Activated effector memory CD4-positive, alpha-beta T cell treated with anti-CD3 and anti-CD28 coated beads, Interleukin-2, amount 50 U/mL, for 16 hours (primary cell): Measurements from ENCODE around the gene PLD4.
"Not testable (repeated sequence)": the region's sequence is repeated elsewhere in the genome, so short reads cannot be mapped to it uniquely, and the experiment has no call there.

Experiments
- DNase-seq: peaks from one replicate; pipeline ENCODE4 v3.0.0-alpha.2; 2020

The PLD4 gene, protein sequence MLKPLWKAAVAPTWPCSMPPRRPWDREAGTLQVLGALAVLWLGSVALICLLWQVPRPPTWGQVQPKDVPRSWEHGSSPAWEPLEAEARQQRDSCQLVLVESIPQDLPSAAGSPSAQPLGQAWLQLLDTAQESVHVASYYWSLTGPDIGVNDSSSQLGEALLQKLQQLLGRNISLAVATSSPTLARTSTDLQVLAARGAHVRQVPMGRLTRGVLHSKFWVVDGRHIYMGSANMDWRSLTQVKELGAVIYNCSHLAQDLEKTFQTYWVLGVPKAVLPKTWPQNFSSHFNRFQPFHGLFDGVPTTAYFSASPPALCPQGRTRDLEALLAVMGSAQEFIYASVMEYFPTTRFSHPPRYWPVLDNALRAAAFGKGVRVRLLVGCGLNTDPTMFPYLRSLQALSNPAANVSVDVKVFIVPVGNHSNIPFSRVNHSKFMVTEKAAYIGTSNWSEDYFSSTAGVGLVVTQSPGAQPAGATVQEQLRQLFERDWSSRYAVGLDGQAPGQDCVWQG

DNA sequence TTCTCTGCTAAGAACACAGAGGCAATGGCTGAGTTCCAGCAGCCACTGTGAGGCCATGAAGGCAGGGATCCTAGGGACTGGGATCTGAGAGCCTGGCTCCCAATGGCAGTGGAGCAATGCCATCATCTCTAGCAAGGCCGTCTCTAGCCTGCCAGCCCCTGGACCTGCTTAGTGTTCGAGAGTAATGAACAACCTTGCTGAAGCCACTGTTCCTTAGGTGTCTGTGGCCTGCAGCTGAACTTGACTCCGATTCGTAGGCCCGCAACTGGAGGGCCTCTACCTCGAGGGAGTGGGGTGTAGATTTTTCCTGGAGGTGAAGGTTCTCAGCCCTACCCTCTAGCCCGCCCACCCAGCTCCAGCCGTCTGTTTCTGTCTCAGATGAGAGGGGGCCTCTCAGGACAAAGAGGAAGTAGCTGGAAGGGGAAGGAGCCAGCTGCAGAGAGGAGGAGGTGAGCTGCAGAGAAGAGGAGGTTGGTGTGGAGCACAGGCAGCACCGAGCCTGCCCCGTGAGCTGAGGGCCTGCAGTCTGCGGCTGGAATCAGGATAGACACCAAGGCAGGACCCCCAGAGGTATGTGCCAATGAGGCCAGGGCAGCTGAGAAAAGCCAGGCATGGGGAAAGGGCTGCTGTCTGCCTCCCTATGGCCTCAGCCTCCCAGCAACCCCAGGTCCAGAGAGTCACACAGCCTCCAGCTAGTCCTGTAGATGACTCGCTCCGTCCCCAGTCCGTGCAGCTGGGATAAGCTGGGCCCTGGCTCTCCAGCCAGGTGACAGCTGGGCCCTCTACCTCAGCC is at the start of gene PLD4:
PLD4 (plus strand) TSS at position 459 of the 793 bp plus-strand sequence. CDS start 2,262 bp downstream, outside the sequence.
- DNase-seq: no peak

GRCh38 chr14:104875412-104875751 is 49.3 kb upstream of the PLD4 start:
- DNase-seq: no peak

- no peak for DNase-seq
Measured at GRCh38 chr14:104875811-104876210, 48.9 kb upstream of the PLD4 start.

DNA sequence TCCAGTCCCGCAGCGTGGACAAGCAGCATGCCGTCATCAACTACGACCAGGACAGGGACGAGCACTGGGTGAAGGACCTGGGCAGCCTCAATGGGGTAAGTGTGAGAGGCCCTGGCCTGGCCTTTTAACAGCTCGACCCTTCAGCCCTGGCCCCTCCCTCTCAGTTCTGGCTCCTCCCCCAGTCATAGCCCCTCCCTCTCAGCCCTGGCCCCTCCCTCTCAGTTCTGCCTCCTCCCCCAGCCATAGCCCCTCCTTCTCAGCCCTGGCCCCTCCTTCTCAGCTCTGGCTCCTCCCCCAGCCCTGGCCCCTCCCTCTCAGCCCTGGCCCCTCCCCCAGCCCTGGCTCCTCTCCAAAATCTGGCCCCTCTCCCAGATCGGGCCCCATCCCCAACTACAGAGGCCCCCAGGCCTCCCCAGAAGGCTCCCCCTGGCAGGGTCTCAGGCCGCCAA is 48.4 kb upstream of the PLD4 start:
- DNase-seq: peak; percentile 74

GRCh38 chr14:104877066-104877805 is 47.4 kb upstream of the PLD4 start:
- DNase-seq: no peak

- DNase-seq: no peak
Measured at GRCh38 chr14:104877806-104878550, 46.7 kb upstream of the PLD4 start.

DNA sequence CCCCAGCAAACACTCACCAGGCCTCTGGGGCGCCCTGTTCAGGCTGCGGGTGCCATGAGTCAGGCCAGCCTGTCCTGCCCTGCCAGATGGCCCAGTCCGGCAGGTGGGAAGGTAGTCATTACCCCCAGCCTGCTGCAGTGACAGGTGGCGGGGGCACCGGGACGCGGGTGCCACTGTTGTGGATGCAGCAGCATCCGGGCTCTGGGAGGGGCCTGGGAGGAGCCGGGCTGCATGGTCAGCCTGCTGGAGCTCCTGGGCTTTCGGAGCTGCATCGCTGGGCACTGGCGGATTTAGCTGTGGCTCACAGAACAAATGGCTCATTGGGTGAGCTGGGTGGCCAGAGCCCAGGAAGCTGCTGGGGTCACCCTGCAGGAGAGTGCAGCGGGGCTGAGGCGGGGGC is 46.1 kb upstream of the PLD4 start:
- DNase-seq: no peak

- no peak for DNase-seq
Measured at GRCh38 chr14:104879201-104879982, 45.3 kb upstream of the PLD4 start.

DNA sequence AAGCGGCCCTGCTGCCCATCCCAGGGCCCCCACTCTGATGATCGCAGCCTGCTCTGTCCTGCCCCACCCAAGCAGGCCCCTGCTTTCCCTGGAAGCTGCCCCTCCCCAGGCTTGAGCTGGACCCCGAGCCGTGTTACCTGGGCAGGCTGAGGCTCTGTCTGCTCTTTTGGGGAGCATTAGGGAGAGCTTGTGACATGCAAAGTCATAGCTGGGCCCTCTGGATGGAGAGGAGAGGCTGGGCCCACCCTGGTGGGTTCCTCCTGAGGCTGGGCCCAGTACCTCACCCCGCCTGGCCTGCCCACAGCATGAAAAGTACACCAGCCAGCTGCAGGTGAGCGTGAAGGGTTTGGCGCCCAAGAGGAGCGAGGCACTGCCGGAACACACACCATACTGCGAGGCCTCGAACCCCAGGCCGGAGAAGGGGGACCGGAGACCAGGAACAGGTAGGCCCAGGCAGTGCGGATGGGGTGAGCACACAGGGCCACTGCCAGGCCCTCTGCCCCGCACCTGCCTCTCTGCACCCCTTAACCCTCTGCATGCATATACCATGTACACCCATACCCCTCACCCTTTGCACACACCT is 44.6 kb upstream of the PLD4 start:
- no peak for DNase-seq

DNA sequence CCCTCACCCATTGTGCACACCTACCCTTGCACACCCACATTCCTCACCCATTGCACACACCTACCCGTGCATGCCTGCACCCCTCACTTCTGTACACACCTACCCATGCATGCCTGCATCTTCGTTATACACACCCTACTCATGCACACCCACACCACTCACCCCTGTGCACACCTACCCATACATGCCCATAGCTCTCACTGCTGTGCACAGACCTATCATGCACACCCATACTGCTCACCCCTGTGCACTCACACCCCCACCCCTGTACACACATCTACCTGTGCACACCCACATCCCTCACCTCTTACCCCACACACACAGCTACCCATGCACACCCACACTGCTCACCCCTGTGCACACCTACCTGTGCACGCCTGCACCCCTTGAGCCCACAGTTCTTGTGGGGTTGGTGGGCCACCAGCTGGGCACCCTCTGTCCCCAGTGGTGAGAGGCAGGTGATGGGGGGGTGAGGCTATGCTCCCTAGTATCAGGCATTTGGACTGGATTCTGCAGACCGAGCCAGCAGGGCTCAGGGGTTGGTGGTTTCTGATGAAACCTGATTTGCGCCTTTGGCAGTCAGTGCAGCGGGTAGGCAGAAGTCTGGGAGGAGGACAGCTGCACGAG is 44.0 kb upstream of the PLD4 start:
- DNase-seq: no peak

- no peak for DNase-seq
Measured at GRCh38 chr14:104881369-104881979, 43.2 kb upstream of the PLD4 start.

DNA sequence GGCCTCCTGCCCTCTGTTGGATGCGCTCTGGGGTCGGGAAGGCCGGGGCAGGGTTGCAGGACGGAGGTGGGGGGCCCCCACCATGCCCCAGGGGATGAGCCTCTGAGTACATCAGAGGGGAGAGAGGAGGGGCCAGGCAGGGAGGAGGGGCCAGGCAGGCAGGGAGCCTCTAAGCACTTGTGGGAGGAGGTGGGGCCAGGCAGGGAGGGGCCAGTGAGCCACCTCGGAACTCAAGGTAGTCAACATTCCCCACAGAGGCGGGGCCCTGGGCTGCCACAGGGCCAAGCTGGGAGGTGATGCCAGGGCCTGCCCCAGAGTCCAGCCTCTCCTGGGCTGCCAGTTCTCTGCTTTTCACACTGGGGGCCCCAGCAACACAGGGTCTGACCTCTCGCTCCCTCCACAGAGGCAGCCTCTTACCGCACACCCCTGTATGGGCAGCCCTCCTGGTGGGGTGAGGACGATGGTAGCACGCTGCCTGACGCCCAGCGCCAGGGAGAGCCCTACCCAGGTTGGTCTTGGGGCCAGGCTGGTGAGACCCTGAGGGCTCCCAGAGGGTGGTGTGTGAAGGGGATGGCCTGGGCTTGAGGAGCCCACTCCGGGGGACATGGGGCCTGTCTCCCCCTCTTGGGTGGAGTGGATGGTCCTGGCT is 42.2 kb upstream of the PLD4 start:
- no peak for DNase-seq

- no peak for DNase-seq
Measured at GRCh38 chr14:104882991-104883660, 41.6 kb upstream of the PLD4 start.

DNA sequence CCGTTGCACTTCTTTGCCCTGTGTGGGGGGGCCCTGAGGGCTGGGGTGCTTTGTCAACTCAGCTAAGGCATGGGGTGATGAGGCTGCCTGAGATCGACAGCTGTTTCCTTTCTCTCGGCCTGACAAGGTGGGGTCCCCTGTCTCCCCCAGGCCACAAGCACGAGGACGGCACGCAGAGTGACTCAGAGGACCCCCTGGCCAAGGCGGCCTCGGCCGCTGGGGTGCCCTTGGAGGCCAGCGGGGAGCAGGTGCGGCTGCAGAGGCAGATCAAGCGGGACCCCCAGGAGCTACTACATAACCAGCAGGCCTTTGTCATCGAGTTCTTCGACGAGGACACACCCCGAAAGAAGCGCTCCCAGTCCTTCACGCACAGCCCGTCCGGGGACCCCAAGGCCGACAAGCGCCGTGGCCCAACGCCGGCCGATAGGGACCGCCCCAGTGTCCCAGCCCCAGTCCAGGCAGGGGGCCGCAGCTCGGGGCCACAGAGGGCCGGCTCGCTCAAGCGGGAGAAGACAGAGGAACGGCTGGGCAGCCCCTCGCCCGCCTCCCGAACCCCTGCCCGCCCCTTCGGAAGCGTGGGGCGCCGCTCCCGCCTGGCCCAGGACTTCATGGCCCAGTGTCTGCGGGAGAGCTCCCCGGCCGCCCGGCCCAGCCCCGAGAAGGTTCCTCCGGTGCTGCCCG is 40.9 kb upstream of the PLD4 start:
- DNase-seq: peak; percentile 58

DNA sequence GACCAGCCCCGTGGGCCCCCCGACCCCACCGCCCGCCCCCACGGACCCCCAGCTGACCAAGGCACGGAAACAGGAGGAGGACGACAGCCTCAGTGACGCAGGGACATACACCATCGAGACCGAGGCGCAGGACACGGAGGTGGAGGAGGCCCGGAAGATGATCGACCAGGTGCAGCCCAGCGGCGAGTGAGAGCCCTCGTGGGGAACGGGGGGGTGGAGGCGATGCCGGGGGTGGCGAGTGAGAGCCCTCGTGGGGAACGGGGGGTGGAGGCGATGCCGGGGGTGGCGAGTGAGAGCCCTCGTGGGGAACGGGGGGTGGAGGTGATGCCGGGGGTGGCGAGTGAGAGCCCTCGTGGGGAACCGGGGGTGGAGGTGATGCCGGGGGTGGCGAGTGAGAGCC is 40.3 kb upstream of the PLD4 start:
- DNase-seq: not testable (repeated sequence)

DNA sequence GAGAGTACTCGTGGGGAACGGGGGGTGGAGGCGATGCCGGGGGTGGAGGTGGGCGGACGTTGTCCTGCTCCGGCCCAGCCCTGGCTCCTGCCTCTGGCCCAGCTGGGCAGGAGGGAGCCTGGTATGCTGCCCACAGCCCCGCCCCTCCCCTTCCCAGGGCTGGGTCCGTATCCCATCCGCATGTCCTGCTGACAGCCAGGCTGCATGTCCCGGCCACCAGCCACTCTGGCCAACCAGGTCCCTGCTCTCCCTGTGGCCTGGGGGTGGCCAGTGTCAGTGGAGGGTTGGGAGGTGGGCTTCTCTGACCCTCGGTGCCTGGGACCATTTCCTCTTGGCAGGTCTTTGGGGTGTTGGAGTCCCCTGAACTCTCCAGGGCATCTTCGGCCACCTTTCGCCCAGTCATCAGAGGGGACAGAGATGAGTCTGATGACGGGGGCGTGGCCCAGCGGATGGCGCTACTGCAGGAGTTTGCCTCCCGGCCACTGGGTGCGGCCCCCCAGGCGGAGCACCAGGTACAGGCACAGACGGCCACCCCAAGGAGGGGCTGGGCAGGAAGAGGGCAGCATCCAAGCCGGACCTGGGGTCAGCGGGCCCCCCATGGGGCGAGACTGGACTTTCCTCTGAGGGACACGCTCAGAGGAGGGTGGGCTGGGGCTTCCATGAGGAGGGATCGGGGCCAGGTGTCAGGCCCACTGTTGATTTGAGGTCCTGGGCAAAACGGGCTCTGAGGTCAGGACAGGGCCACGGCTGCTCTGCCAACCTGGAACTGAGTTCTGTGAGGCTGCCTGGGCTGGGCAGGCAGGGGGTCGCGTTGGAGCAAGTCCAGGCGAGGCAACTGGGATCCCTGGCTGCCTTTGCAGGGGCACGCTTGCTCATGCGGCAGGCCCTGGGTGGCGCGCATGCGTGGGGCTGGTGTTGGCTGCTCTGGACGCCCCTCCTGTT is 39.4 kb upstream of the PLD4 start:
- no peak for DNase-seq

DNA sequence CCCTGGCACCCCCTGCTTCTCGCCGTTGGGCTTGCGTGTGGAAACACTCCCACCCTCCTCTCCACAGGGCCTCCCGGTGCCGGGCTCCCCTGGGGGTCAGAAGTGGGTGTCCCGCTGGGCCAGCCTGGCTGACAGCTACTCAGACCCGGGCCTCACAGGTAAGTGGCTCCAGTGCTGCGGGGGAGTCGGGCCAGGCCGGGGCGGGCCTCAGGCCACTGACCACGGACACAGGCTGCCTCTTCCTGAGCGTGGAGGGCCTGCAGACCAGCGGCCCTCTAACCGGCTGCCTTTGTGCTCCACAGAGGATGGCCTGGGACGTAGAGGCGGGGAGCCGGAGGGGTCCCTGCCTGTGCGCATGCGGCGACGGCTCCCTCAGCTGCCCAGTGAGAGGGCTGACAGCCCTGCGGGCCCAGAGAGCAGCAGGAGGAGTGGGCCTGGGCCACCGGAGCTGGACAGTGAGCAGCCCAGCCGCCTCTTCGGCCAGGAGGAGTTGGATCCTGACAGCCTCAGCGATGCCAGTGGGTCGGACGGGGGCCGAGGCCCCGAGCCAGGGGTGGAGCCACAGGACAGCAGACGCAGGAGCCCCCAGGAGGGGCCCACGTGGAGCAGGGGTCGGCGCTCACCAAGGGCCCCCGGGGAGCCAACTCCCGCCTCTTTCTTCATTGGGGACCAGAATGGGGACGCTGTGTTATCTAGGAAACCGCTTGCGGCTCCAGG is 38.5 kb upstream of the PLD4 start:
- DNase-seq: no peak
